HCT116 (cell line): ENCODE data around the gene EPS15. TPM values are rescaled to one million over a fixed set of nuclear protein-coding genes. Genes with fewer than 3 reads are reported as not detected.
A peak's percentile ranks its signal among the peaks of the same experiment; 100 is the strongest.

ENCODE experiments used
- ATAC-seq: fragments of 200-7000 bp; cut with Tn5 transposase; 2 replicates; pipeline ENCODE4 v1.9.1; 2020; ENCODE audit warnings: mild to moderate bottlenecking, moderate library complexity
- BruUV-seq: library from RNA; stranded (reverse); fragments of 400-500 nt; replicated peaks from 2 replicates; lab custom pipeline; 2021; lab: Mats Ljungman, UMichigan
- CTCF ChIA-PET: fragments of 300-600 bp; sonication (Branson Sonifier 250); formaldehyde crosslinking; loops from one replicate; lab custom pipeline; 2021; ENCODE audit warnings: antibody characterized with exemption; lab: Charles Lee
- POLR2A ChIA-PET: fragments of 300-600, 350-600 bp; sonication (Branson Sonifier 250); formaldehyde crosslinking; loops from one replicate; lab custom pipeline; 2021; ENCODE audit warnings: antibody characterized with exemption; lab: Charles Lee
- RAD21 ChIA-PET, 2 experiments: fragments of 300-600 bp; sonication (Branson Sonifier 250); formaldehyde crosslinking; loops; one replicate each; lab custom pipeline; 2023; ENCODE audit warnings: low total read pairs in 2 of 2; ENCODE audit not compliant: uncharacterized antibody in 2 of 2, unreplicated experiment in 2 of 2, low non-redundant PET in 1 of 2; lab: Charles Lee
- DNase-seq: peaks from one replicate; pipeline ENCODE4 v3.0.0-alpha.2; 2010; ENCODE audit warnings: low read depth, low spot score
- H2AFZ ChIP-seq: fragments of 200-600 bp; shearing (Covaris generic), sonication (generic); 2 replicates; pipeline ENCODE4 v1.6.1; 2017; ENCODE audit warnings: low read depth, mixed run types, mixed read lengths, antibody characterized with exemption, low read length; ENCODE audit not compliant: poor library complexity, severe bottlenecking
- H3K27ac ChIP-seq: 2 replicates; pipeline ENCODE4 v1.5.1; 2012; ENCODE audit warnings: low read depth, low read length
- H3K27me3 ChIP-seq: fragments of 200-600 bp; sonication (generic); 2 replicates; pipeline ENCODE4 v1.6.1; 2016; ENCODE audit warnings: mixed run types, low read length, mixed read lengths; ENCODE audit not compliant: insufficient read depth
- H3K36me3 ChIP-seq, 2 experiments: fragments of 200-500 bp in 1 of 2; fragments of 200-600 bp in 1 of 2; sonication (Bioruptor generic) in 1 of 2; sonication (generic) in 1 of 2; 2 replicates each; pipeline versions ENCODE4 v1.5.1 to v1.6.1; 2014 to 2016; ENCODE audit warnings: low read length in 2 of 2, inconsistent platforms in 1 of 2, mixed read lengths in 1 of 2, mixed run types in 1 of 2; ENCODE audit not compliant: insufficient read depth in 2 of 2, control insufficient read depth in 1 of 2
- H3K4me1 ChIP-seq, 2 experiments: fragments of 200-600 bp in 1 of 2; sonication (generic) in 1 of 2; 2 replicates each; pipeline versions ENCODE4 v1.5.1 to v1.6.1; 2012 to 2017; ENCODE audit warnings: low read length in 2 of 2, inconsistent platforms in 1 of 2, mild to moderate bottlenecking in 1 of 2, mixed read lengths in 1 of 2, mixed run types in 1 of 2, moderate library complexity in 1 of 2; ENCODE audit not compliant: insufficient read depth in 2 of 2, control insufficient read depth in 1 of 2
- H3K4me2 ChIP-seq: fragments of 200-600 bp; sonication (generic); 2 replicates; pipeline ENCODE4 v1.6.1; 2017; ENCODE audit warnings: mixed run types, low read length, mixed read lengths
- H3K4me3 ChIP-seq, 2 experiments: fragments of 200-600 bp in 1 of 2; sonication (generic) in 1 of 2; replicated peaks in 1 of 2; 2 replicates each; pipeline ENCODE4 v1.5.1; 2011 to 2016; ENCODE audit warnings: low read length in 2 of 2, control low read depth in 1 of 2, low read depth in 1 of 2, mild to moderate bottlenecking in 1 of 2, mixed read lengths in 1 of 2, mixed run types in 1 of 2
- H3K79me2 ChIP-seq: fragments of 200-600 bp; sonication (generic); 2 replicates; pipeline ENCODE4 v1.6.1; 2017; ENCODE audit warnings: mild to moderate bottlenecking, mixed run types, low read length, moderate library complexity, mixed read lengths; ENCODE audit not compliant: insufficient read depth
- H3K9ac ChIP-seq: fragments of 200-600 bp; sonication (generic); 2 replicates; pipeline ENCODE4 v1.6.1; 2016; ENCODE audit warnings: low read length, mixed read lengths
- H3K9me2 ChIP-seq: fragments of 200-600 bp; sonication (generic), shearing (Covaris generic); 2 replicates; pipeline ENCODE4 v1.6.1; 2017; ENCODE audit warnings: mixed run types, mild to moderate bottlenecking, moderate library complexity; ENCODE audit not compliant: insufficient read depth
- H3K9me3 ChIP-seq, 2 experiments: fragments of 200-500 bp in 1 of 2; fragments of 200-600 bp in 1 of 2; sonication (Bioruptor generic) in 1 of 2; sonication (generic) in 1 of 2; 2 replicates each; pipeline ENCODE4 v1.6.1; 2014 to 2017; ENCODE audit warnings: low read length in 2 of 2, mixed read lengths in 2 of 2, inconsistent platforms in 1 of 2, low read depth in 1 of 2, mild to moderate bottlenecking in 1 of 2, mixed run types in 1 of 2, moderate library complexity in 1 of 2; ENCODE audit not compliant: control insufficient read depth in 1 of 2, insufficient read depth in 1 of 2
- H4K20me1 ChIP-seq: fragments of 200-600 bp; sonication (generic), shearing (Covaris generic); 2 replicates; pipeline ENCODE4 v1.6.1; 2017; ENCODE audit warnings: mixed run types, mild to moderate bottlenecking, moderate library complexity; ENCODE audit not compliant: insufficient read depth
- CBX3 ChIP-seq: IDR thresholded peaks from 2 replicates; pipeline ENCODE4 v1.6.1; 2012; ENCODE audit warnings: low read depth
- CEBPB ChIP-seq: IDR thresholded peaks from 2 replicates; pipeline ENCODE4 v1.6.1; 2012; ENCODE audit warnings: low read depth
- ELF1 ChIP-seq: IDR thresholded peaks from 2 replicates; pipeline ENCODE4 v1.6.1; 2012; ENCODE audit warnings: low read depth, borderline replicate concordance
- EZH2 ChIP-seq: fragments of 200-600 bp; sonication (generic); IDR thresholded peaks from 2 replicates; pipeline ENCODE4 v1.6.1; 2017; ENCODE audit warnings: antibody characterized with exemption, mixed run types
- JUND ChIP-seq: IDR thresholded peaks from 2 replicates; pipeline ENCODE4 v1.6.1; 2012
- POLR2A ChIP-seq: IDR thresholded peaks from 2 replicates; pipeline ENCODE4 v1.7.0; 2011; ENCODE audit warnings: borderline replicate concordance; ENCODE audit not compliant: insufficient read depth, insufficient read length; ENCODE audit errors: extremely low read depth
- SIN3A ChIP-seq: IDR thresholded peaks from 2 replicates; pipeline ENCODE4 v1.6.1; 2012; ENCODE audit warnings: low read depth
- YY1 ChIP-seq: IDR thresholded peaks from 2 replicates; pipeline ENCODE4 v1.6.1; 2011; ENCODE audit warnings: low read length, low read depth, moderate library complexity, mild to moderate bottlenecking; ENCODE audit not compliant: insufficient replicate concordance; ENCODE audit errors: extremely low read depth
- ZFX ChIP-seq: fragments of 450-650 bp; IDR thresholded peaks from 2 replicates; pipeline ENCODE4 v1.6.1; 2017
- ZNF274 ChIP-seq: fragments of 200-500 bp; sonication (Bioruptor generic); IDR thresholded peaks from 2 replicates; pipeline ENCODE4 v1.6.1; 2014; ENCODE audit warnings: mild to moderate bottlenecking, low read depth, low read length, inconsistent platforms
- intact Hi-C: fragments of 100-400 bp; cut with micrococcal nuclease; formaldehyde crosslinking; loops from 2 replicates; pipeline ENCODE4 v1.10.0; 2022
- total RNA-seq: library from RNA; stranded (reverse); gene quantifications from one replicate; pipeline ENCODE4 v1.2.1, GENCODE V29; 2021; ENCODE audit not compliant: unreplicated experiment

The EPS15 gene
- total RNA-seq, 1 experiment from 2014 or later, result 41.2 TPM

DNA sequence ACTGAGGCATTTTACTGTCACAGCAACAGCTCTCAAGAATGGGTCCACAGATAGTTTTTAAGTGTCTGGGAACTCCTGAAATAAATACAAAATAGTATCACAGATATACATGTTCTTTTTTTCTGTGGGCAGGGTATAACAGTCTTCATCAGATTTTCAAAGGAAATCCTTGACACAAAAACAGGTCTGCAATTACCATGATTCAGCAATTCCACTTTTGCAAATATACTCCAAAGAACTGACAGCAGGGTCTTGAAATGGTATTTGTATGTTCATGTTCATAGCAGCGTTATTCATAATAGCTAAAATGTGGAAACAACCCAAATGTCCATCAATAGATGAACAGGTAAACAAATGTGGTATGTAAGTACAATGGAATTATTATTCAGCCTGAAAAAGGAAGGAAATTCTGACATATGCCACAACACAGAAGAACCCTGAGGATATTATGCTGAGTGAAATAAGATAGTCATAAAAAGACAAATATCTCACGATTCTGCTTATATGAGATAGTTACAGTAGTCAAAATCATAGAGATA is 85.0 kb downstream of the EPS15 start:
- no peak overlapping the region for H3K27ac ChIP-seq

DNA sequence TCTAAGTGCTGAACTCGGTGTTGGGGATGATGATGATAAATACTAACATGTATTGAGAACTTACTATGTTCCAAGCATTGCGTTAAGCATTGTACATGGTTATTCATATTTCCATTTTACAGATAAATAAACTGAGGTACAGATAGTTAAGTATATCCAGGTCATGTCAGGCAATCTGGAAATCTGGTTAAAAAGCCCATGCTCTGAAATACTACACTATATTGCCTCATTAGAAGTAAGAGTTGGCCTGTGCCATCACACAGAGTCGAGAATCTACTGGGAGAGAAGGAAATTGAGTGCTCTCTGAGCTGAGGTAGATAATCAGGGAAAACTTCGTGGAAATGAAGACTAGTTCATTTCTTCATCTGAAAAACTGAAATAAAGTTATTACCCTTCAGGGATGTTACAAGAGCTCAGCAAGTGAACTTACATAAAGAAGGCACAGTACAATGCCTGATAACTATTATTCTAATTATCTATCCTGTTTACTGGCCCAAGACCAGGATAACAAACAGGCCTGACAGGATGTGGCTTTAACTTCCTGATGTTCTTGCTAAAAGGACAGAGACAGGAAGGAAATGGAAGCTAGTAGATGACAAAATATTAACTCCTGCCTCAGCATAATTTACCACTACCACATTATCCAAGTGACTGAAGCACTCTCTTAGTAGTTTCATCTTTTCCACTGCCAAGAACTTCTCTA is 85.6 kb downstream of the EPS15 start:
- TF ChIP-seq ELF1 (0 out of 2 replicates have a peak, but pooled peaks have one; percentile 7), JUND (no peak)
- ChIA-PET POLR2A (no interaction called here), CTCF (no interaction called here), RAD21 (no interaction called here)
- H3K36me3 ChIP-seq, result peaks cover 0 to 4% of the 10 kb centered on the region in 2 experiments; a peak in 1 of 4 replicates
- H3K79me2 ChIP-seq, result no peaks in the 10 kb centered on the region
- no peak overlapping the region for H3K27ac ChIP-seq
- no peak overlapping the region for H3K4me3 ChIP-seq
- intact Hi-C loops, result no loop called here
- H3K9me2 ChIP-seq, result no peaks in the 10 kb centered on the region
- no peaks in the 10 kb centered on the region for H3K27me3 ChIP-seq
- no peaks in the 10 kb centered on the region for H4K20me1 ChIP-seq
- no peaks in the 10 kb centered on the region for H3K9me3 ChIP-seq
- ATAC-seq, result no peak
- H3K9ac ChIP-seq, result no peak overlapping the region
- DNase-seq, result no peak
- no peak overlapping the region for H2AFZ ChIP-seq
- no peak overlapping the region for H3K4me2 ChIP-seq
- BruUV-seq, result no TSS peak
- H3K4me1 ChIP-seq, result no peaks in the 10 kb centered on the region

More for the DNA sequence above, 85.0 kb downstream of the EPS15 start:
- H3K79me2 ChIP-seq, result no peaks in the 10 kb centered on the region
- H3K27me3 ChIP-seq, result no peaks in the 10 kb centered on the region
- no peaks in the 10 kb centered on the region for H3K9me2 ChIP-seq
- no peaks in the 10 kb centered on the region for H3K9me3 ChIP-seq
- no peak overlapping the region for H3K9ac ChIP-seq
- no peak for DNase-seq
- no peak for ATAC-seq
- ChIA-PET RAD21 (no interaction called here), CTCF (no interaction called here)
- H3K4me3 ChIP-seq, result no peak overlapping the region
- TF ChIP-seq SIN3A (no peak), ZNF274 (no peak), POLR2A (no peak), YY1 (no peak), CBX3 (no peak), EZH2 (no peak), CEBPB (no peak), ZFX (no peak)
- TF ChIP-seq, all 23 proteins: peak for 0
- peaks cover 0 to 4% of the 10 kb centered on the region in 2 experiments; a peak in 1 of 4 replicates for H3K36me3 ChIP-seq
- no peak overlapping the region for H3K4me2 ChIP-seq
- H2AFZ ChIP-seq, result no peak overlapping the region
- H4K20me1 ChIP-seq, result no peaks in the 10 kb centered on the region
- H3K4me1 ChIP-seq, result no peaks in the 10 kb centered on the region
- POLR2A ChIA-PET, result no interaction called here
- intact Hi-C loops, result no loop called here
- no TSS peak for BruUV-seq
